Measurements from ENCODE around the gene STIM1.

The STIM1 gene

GRCh38 chr11:3922056-3922455 lies 66.6 kb downstream of the STIM1 start:
- DNase-seq = no peak

GRCh38 chr11:3925513-3925912 lies 70.0 kb downstream of the STIM1 start:
- no peak for DNase-seq

DNA sequence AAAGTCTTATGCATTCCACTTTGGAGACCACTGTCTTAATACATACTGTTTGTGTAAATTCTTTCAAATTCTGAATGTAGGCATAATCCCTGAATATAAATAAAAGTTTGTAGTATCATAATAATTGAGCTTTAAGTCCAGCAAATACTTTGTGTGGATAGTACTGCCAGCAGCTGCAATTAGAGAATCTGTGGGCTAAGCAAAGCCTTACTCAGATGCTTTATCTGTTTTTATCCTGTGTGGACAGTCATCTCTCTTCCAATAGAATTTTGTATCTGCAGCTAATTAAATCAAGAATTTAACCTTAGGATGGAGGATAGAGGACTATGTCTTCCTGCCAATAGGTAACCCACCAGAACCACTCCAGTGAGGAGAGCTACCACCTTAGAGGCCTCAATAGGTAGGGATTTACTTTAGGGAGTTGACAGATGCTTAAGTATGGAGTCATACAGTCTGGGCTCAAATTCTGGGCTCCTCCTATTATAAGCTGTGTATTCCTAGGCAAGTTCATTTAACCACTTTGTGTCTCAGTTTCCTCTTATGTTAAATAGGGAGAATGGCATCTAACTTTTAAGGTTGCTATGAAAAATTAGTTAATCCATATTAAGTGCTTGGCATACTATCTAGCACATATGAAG lies 71.1 kb downstream of the STIM1 start:
- DNase-seq = no peak

GRCh38 chr11:3927129-3927796 lies 71.8 kb downstream of the STIM1 start:
- DNase-seq = no peak

DNA sequence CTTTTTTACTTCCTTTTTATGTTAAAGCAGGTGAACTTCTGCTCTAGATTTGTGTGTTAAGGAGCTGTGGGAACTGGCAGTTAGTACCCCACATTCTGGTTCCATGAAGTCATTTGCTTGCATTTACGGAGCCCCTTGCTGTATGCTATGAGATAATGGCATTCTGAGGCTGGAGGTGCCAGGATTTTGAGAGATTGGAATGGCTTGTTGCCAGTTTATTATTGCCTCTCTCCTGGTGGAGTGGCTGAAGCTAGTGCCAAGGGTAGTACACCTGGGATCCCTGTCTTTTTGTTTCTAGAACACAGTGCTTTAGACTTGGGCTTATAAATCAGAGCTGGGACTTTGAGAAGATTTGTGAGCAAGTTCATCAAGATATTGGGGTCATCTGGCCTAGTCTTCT lies 73.8 kb downstream of the STIM1 start:
- no peak for DNase-seq

- no peak for DNase-seq
Observed at GRCh38 chr11:3929649-3930048, 74.2 kb downstream of the STIM1 start.

GRCh38 chr11:3932698-3933097 lies 77.2 kb downstream of the STIM1 start:
- DNase-seq = no peak

GRCh38 chr11:3933165-3933628 lies 77.7 kb downstream of the STIM1 start:
- no peak for DNase-seq

DNA sequence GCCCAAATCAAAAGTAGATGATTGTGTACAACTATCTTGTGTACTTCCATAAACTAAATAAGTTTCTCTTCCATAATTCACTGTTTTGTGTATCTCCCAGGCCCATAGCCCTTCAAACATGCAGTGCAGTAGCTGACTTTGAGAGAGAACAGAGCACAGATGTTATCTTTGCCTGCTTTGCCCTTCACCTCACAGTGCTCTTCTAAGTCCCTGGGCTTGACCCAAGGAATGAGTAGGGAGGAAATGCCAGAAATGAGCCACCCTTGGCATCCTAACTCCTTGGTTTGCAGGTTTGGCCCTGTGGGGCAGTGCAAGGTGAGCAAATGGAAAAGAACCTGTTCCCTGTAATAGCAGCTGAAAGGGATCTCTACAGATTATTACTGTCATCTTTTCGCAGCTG lies 79.2 kb downstream of the STIM1 start:
- no peak for DNase-seq

DNA sequence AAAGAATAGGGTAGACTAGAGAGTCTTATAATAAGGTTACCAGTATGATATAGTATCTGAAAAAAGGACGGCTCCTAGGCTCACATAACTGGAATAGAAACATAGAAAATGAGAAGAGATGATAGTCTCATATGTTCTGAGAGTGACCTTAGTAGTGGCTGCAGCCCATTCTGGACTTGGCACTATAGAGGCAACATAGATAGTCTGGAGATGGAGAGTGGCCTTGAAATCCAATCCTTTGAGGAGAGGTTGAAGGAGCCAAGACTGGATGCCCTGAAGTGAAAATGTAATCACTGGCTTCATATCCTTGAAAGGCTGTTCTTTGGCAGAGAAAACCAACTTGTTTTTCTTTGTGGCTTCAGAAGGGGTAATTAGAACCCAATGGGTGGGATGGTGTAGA lies 81.1 kb downstream of the STIM1 start:
- no peak for DNase-seq

DNA sequence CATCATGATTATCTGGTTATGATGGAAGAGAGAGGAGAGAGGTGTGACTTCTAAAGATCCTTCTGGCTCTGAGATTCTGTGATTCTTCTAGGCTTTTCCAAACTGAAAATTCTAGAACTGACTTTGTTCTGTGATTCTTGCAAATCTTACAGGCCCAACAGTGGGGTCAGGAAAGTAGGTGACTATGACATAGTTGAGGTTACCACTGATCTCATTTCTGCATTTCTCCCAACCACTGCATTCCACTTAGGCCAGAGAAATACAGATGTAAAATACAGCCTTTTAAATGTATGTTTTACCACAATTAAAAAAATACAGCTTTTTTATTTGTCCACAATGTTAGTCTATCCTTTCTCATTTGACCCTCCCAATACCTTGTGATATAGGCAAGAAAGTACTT lies 83.7 kb downstream of the STIM1 start:
- no peak for DNase-seq

DNA sequence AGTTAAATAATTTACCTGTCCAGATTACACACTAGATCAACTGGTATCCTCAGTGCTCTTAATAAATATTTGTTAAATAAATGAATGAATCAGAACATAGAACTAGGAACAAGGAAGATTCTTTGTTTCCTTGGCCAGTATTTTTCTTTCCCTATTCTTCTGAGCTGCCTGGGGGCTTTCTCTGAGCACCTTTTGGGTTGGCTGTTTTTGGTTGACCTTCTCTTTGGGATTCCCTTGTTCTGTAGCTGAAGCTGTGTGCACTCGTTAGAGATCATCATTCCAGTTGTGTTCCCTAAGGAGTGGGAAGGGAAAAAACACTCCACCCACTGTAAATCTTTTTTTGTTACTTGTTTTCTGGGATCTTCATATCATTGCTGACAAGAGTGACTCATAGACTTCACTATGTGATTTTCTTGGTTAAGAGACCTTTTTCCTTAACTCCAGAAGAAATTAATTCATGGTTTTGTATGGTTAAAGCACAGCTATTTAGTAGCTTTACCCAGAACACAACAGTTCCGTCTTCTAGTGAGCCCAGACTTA lies 84.3 kb downstream of the STIM1 start:
- DNase-seq = no peak

DNA sequence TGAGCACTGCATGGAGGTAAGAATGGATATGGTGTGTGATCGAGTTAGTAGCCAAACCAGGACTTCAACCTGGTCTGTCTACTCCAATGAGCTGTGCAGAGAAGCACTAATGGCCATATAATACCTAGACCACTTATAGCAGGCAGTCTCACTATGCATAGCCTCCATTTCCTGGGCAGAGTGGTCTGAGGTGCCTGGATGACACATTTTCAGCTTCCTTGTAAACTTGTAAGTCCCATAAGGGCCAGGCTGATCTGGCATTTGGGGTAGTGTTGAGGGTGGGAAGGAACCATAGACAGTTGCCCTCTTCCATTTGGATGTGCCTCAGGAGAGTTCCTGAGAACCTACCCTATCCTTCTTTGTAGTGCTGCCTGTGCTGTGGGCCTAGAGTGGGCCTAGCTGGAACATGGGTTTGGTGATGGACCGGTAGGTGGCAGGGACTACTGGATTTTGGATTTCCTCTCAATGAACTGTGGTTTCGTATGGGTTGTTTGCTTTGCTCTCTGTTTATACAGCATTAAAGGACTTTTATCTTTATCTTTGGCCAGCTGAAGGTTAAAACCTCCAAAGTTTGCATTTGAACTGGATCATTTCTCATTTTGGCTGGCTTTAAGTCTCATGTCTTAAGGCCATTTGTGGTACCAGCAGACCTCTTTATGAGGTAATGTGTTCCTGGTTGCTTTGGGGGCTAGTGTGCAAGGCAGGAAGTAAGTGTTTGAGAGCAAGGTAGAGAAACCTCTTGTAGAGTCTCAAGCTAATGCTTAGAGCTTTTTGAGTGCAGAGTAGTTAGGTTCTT lies 86.9 kb downstream of the STIM1 start:
- DNase-seq = no peak

- no peak for DNase-seq
Observed at GRCh38 chr11:3942956-3943497, 87.6 kb downstream of the STIM1 start.

- no peak for DNase-seq
Observed at GRCh38 chr11:3944198-3944597, 88.7 kb downstream of the STIM1 start.

DNA sequence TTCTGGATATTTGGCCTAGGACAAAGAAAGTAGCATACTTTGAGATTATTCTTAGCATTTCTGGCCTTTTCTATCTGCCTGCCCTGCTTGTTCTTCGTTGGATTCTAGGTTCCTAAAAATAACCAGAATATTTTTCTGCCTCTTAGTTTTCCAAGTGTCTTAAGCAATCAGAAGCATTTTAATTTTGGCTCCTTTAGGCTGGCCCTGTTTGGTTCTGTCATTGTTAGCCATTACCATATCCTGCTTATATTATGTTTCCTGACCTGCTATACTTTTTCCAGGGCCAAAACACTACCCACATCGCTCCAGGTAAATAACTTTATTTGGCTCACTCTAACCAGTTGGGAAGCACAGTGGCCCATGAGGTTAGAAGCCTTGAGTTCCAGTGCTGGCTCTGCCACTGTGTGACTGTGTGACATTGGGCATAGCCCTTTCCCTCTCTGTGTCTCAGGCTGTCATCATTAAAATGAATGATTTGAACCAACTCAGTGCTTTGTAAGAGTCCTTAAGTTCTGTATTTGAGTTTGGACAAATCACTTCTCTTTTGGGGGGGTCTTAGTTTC lies 91.1 kb downstream of the STIM1 start:
- DNase-seq = no peak

- DNase-seq = peak in 1 of 2 experiments; percentile 7
Observed at GRCh38 chr11:3947061-3947460, 91.6 kb downstream of the STIM1 start.

DNA sequence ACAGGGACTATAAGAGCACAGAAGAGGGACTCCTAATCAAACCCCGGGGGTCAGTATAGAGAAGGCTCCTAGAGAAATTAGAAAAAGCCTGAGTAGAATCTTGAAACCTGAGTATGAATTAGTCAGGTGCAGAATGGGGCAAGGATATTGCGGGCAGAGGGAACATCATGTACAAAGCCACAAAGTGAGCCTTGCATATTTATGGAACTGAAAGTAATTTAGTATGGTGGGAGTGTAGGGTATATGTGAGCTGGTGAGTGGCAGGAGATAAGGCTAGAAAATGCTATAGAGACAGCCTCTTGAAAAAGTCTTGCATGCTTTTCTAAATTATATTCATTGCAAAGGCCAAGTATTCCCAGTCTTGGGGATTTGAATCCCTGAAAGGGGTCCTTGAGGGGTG lies 93.7 kb downstream of the STIM1 start:
- DNase-seq = no peak

DNA sequence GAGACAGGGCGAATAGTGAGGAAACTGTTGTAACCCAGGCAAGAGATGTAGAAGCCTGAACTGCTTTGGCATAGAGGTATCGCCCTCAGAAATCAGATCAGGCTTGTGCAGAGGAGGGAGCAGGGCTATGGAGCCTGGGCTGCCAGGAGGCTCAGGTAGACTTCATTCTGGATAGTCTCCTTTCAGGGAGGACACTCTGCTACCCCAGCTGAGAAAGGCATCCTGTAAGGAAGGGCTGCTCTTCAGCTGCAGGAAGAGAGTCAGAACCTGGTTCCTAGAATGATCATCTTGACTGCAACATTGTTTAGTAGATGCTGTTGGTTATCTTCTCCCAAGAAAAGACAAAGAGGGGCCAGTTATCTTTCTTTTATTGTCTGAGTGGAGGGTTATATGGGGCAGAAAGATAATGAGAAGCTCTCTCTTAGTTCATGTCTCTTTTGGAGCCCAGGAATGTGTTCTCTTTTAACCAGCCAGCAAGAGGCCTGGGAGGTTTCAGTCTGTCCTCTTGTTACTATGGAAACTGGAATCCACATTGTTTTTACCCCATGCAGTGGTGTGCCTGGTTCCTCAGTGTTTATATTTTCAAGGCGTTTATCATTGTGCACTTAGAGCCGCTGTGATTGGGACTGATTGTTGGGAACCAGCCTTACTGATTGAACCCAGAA lies 95.7 kb downstream of the STIM1 start:
- no peak for DNase-seq

DNA sequence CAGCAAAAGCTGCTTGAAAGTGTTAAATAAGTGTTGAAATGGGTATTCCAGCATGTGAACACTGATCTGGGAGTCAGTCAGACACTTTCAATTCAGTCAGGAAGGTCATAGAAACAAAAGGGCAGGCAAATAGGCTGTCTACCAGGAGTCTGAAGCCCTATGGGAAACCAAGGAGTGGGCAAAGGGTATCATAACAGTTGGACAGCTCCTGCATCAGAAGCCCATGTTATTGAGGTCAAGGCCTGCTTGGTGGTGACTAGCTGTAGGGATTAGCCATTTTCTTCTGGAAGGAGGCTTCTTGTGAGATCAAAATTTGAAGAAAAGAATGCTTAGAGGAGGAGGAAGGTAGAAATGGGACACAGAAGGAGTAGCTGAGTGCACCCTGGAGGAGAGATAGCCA lies 97.3 kb downstream of the STIM1 start:
- no peak for DNase-seq

GRCh38 chr11:3953327-3953726 lies 97.9 kb downstream of the STIM1 start:
- no peak for DNase-seq

All from SW 1271 (cell line).